ACC112 (cell line): Measurements from ENCODE around the gene TMEM242.

Experiments
- H2AFZ ChIP-seq: fragments of 200-600 bp; sonication (generic); one replicate; pipeline ENCODE4 v1.6.0; 2017; ENCODE audit warnings: antibody characterized with exemption, low read length; ENCODE audit not compliant: unreplicated experiment
- H3K27ac ChIP-seq: fragments of 200-600 bp; sonication (generic); 2 replicates; pipeline ENCODE4 v1.5.1; 2014; ENCODE audit warnings: low read depth, mild to moderate bottlenecking, antibody characterized with exemption, low read length, moderate library complexity
- H3K27me3 ChIP-seq: fragments of 200-600 bp; sonication (generic); 2 replicates; pipeline ENCODE4 v1.6.1; 2014; ENCODE audit warnings: mild to moderate bottlenecking, antibody characterized with exemption, low read length, moderate library complexity, mixed read lengths; ENCODE audit not compliant: insufficient read depth
- H3K36me3 ChIP-seq: fragments of 200-600 bp; sonication (generic); 2 replicates; pipeline ENCODE4 v1.6.1; 2016; ENCODE audit warnings: mild to moderate bottlenecking, antibody characterized with exemption, low read length, moderate library complexity, mixed read lengths; ENCODE audit not compliant: insufficient read depth
- H3K4me1 ChIP-seq: fragments of 200-600 bp; sonication (generic); one replicate; pipeline ENCODE4 v1.6.1; 2016; ENCODE audit warnings: low read length, mixed read lengths; ENCODE audit not compliant: insufficient read depth, unreplicated experiment, control insufficient read depth
- H3K4me3 ChIP-seq: fragments of 200-600 bp; sonication (generic); 2 replicates; pipeline ENCODE4 v1.5.1; 2014; ENCODE audit warnings: mild to moderate bottlenecking, low read depth, low read length
- H3K79me2 ChIP-seq: fragments of 200-600 bp; sonication (generic); one replicate; pipeline ENCODE4 v1.6.0; 2016; ENCODE audit warnings: low read length; ENCODE audit not compliant: control insufficient read depth, unreplicated experiment, insufficient read depth

The TMEM242 gene

DNA sequence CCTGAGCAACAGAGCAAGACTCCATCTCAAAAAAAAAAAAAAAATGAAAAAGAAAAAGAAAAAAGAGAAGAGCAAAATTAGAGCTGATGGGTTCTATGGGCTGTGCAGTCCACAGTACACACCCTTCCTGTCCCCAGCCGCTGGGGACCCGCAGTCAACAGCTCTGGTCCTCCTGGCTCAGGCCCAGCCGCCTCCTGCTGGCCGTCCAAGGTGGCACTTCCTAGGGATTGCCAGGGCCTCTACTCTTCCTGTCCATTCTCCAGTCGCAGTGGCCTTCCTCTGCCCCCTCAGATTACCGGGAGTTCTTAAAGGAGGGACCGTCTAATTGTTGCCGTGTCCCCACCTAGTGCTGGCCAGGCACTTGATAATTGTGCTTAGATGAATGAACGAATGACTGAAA is 41.7 kb downstream of the TMEM242 start:
- no peaks in the 10 kb centered on the region for H3K79me2 ChIP-seq
- no peak overlapping the region for H3K4me3 ChIP-seq
- no peaks in the 10 kb centered on the region for H3K36me3 ChIP-seq
- H2AFZ ChIP-seq, result no peak overlapping the region
- H3K27ac ChIP-seq, result no peak overlapping the region
- no peaks in the 10 kb centered on the region for H3K27me3 ChIP-seq
- no peaks in the 10 kb centered on the region for H3K4me1 ChIP-seq

DNA sequence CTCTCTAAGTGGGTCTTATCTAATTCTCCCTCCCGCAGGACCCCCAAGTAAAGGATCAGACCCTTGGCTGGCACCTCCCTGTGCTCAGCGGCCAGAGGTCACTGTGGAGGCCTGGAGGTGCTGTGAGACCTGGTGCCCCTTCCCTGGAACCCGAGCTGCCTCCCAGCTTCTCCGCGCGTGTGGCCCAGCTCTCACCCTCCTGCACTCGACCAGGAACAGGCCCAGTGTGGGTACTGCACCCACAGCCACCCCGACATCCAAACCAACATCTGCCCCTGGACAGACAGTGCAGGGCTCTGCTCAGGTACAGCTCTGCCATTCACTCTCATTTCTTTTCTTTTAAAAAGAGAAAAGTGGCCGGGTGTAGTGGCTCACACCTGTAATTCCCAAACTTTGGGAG is 42.4 kb downstream of the TMEM242 start:
- Histone ChIP-seq H3K27me3 (no peaks in the 10 kb centered on the region), H3K4me3 (no peak overlapping the region), H3K36me3 (no peaks in the 10 kb centered on the region), H3K4me1 (no peaks in the 10 kb centered on the region), H2AFZ (no peak overlapping the region), H3K79me2 (no peaks in the 10 kb centered on the region), H3K27ac (no peak overlapping the region)

DNA sequence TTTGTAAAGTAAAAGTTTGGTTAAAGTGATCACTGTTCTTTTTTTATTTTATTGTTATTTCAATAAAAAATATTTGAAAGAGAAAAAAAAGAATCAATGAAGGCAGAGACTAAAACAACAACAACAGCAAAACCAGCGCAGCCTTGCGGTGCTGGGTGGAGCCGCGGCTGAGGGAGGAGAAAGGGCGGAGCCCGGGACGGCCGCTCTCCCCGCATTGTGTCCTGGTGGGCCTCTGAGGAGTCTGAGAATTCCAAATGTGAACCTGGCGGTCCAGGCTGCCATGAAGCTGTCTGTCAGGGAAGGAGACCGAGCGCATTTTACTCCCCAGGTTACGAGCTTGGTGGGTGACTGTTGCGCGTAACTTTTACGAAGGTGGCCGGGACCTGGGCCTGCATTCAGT is 43.2 kb downstream of the TMEM242 start:
- Histone ChIP-seq H3K4me3 (no peak overlapping the region), H3K27me3 (no peaks in the 10 kb centered on the region), H2AFZ (no peak overlapping the region), H3K27ac (no peak overlapping the region), H3K79me2 (no peaks in the 10 kb centered on the region), H3K36me3 (no peaks in the 10 kb centered on the region), H3K4me1 (no peaks in the 10 kb centered on the region)

DNA sequence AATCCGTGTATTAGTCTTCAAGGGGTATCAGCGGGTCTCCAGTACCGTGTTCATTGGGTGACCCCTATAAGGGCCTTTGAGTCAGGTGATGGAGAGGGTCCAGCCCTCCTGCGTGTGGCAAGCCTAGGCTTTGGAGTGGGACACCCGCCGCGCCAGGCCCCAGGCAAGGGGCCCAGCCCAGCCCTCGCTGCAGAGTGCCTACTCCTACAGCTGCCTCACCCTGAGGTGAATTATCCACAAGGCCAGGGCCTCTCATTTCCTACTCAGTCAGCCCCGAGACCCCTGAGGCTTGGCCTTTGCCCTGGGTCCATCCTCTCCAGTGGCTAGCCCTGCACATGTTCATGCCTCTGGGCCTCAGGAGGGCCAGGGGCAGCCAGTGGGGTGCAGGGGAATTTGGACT is 45.1 kb downstream of the TMEM242 start:
- Histone ChIP-seq H3K27ac (no peak overlapping the region), H3K4me3 (no peak overlapping the region)

DNA sequence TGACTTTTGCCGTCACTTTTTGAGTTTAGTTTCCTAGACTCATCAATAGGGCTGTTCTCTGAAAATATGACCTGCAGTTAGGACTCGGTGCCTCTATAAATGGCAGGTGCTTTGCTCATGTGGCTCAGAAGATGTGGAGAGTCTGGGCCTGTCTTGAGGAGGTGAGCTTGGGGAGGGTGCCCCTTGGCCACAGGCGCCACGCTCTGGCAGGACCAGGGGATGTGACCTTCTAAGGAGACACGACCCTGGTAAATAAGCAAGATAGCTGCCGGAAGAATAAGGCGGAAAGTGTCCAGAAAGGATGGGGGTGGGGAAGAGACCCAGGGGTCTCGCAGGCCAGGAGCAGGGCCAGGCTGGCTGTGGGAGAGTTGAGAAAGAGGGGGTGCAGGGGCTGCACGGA is 46.6 kb downstream of the TMEM242 start:
- Histone ChIP-seq H3K4me3 (no peak overlapping the region), H2AFZ (no peak overlapping the region), H3K4me1 (no peaks in the 10 kb centered on the region), H3K27ac (no peak overlapping the region), H3K79me2 (no peaks in the 10 kb centered on the region), H3K36me3 (no peaks in the 10 kb centered on the region), H3K27me3 (no peaks in the 10 kb centered on the region)

More for the DNA sequence above, 45.1 kb downstream of the TMEM242 start:
- no peaks in the 10 kb centered on the region for H3K27me3 ChIP-seq
- H2AFZ ChIP-seq, result no peak overlapping the region
- H3K79me2 ChIP-seq, result no peaks in the 10 kb centered on the region
- no peaks in the 10 kb centered on the region for H3K4me1 ChIP-seq
- no peaks in the 10 kb centered on the region for H3K36me3 ChIP-seq

DNA sequence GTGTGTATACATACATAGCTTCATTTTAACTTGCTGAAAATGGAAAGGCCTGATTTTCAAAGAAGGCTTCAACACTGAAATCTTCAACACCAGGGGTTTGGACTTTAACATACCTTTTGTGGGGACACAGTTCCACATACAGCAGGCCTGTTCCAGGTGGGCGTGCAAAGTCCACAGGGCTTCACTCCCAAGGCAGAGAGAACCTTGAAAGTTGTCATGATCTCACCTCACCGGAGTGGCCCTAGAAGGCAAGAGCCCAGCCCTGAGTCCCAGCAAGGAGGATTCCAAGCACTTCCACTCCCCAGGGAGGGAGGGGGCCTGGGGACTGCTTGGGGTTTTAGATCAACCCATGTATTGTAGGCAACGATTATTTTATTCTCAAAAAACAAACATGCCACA is 47.2 kb downstream of the TMEM242 start:
- no peaks in the 10 kb centered on the region for H3K79me2 ChIP-seq
- H3K27me3 ChIP-seq, result no peaks in the 10 kb centered on the region
- no peaks in the 10 kb centered on the region for H3K36me3 ChIP-seq
- no peak overlapping the region for H3K4me3 ChIP-seq
- H3K27ac ChIP-seq, result no peak overlapping the region
- no peak overlapping the region for H2AFZ ChIP-seq
- H3K4me1 ChIP-seq, result no peaks in the 10 kb centered on the region

DNA sequence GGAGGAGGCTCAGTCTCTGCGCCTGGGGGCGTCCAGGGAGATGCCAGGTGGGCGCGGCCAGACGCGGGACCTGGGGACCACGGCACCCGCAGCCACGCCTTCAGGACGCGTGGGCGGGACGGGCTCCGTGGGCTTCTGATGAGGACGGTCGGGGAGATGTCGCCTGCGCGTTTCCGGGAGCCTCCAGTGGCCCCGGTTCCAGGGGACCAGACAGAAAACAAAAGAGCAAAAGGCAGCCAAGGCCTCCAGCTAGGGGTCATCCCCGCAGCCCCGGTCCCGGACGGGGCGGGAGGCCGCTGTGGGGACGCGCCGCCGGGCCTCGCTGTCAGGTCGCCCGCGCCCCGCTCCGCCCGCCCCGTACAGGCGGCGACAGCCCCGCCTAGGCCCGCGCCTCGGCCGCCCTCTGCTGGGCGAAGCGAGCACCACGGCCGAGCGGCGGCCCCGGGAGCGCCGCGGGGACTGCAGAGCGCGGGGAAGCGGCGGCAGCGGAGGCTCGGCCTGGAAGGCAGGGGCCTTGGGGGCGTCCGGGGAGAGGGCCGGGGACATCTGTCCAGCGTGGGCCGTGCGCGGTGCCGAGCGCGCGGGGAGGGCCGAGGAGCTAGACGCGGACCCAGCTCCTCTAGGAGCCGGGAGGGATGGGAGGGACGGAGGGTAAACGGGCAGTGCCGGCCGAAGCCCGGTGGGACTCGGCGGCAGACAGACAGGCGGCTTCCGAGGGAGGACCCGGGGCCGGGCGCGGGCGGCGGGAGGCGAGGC is 48.7 kb downstream of the TMEM242 start:
- H2AFZ ChIP-seq, result peak overlapping the region; percentile 92

DNA sequence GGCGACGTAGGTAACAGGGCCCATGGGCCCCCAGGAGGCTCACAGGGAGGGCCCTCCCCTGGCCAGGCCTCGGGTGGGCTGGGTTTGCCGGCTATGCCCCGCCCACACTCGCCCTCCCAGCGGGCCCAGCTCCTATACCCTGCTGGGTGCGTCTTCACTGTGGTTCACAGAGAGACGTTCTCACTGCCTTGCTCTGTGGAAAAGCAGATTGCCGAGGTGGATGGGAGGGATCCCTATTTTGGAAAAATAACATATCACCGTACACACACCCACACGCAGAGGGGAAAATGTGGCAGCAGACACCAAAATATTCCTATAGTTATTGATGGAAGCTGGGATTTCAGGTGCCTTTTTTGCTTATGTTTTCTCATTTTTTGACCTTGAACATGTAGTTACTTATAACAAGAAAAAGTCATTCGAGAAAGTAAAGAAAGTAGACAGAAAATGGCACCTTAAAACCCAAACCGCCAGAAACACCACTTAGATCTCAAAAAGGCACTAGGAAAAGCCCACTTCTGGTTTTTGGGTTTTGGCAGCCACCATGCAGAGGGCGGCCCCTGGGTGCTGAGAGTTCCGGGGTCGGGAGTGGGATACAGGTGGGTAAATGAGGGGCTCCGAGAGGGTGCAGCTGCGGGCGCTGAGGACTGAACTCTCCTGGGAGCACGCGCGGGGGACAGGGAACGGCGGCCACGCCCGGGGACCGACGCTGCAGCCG is 49.4 kb downstream of the TMEM242 start:
- H3K27me3 ChIP-seq, result no peaks in the 10 kb centered on the region
- H3K27ac ChIP-seq, result no peak overlapping the region
- H3K4me3 ChIP-seq, result peak overlapping the region; percentile 77
- peaks cover 8% of the 10 kb centered on the region for H3K4me1 ChIP-seq
- H3K79me2 ChIP-seq, result no peaks in the 10 kb centered on the region
- H2AFZ ChIP-seq, result peak overlapping the region; percentile 92
- H3K36me3 ChIP-seq, result no peaks in the 10 kb centered on the region

More for the DNA sequence above, 48.7 kb downstream of the TMEM242 start:
- Histone ChIP-seq H3K36me3 (no peaks in the 10 kb centered on the region), H3K4me3 (peak overlapping the region; percentile 77), H3K27ac (0 out of 2 replicates have a peak overlapping the region, but pooled peaks have one; percentile 9), H3K79me2 (no peaks in the 10 kb centered on the region), H3K4me1 (peaks cover under 1% of the 10 kb centered on the region), H3K27me3 (no peaks in the 10 kb centered on the region)

DNA sequence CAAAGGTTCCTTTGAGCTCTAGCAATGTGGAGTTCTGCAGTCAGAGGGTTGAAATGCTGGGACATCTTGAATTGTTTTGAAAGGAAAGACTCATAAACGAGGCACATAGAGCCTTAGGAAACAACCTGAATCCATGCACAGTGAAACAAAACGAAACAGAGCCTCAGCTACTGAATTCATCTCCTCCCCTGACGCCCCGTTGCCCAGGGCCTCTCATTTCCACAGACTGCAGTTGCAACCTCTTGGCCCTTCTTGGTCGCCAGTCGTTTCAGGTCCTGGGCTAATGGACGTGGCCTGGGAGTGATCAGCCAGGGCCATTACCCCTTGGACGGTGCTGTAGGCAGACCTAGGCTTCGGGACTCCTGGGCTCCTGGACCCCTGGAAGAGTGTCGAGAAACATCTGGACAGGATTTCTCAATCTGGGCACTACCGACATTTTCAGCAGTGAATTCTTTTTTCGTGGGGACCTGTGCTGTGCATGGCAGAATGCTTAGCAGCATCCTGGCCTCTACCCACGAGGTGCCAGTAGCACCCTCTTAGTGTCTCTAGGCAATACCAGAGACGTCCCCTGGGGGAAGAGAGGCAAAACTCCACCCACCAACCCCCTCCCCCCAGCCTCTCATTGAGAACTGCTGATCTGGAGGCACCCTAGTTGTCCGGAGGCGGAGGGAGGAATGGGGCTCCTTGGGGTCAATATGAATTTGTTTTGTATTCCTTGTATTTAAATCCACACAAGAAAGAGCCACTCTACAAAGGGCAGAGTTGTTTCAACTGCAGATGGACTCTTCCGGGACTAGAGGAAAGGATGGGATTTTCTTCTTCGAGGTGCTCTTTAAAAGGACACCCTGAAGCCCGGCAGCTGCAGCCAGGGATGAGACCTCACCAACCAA is 50.2 kb downstream of the TMEM242 start:
- H2AFZ ChIP-seq, result no peak overlapping the region
- H3K36me3 ChIP-seq, result no peaks in the 10 kb centered on the region
- H3K4me3 ChIP-seq, result no peak overlapping the region
- no peak overlapping the region for H3K27ac ChIP-seq
- no peaks in the 10 kb centered on the region for H3K27me3 ChIP-seq
- H3K4me1 ChIP-seq, result peaks cover 13% of the 10 kb centered on the region
- no peaks in the 10 kb centered on the region for H3K79me2 ChIP-seq

DNA sequence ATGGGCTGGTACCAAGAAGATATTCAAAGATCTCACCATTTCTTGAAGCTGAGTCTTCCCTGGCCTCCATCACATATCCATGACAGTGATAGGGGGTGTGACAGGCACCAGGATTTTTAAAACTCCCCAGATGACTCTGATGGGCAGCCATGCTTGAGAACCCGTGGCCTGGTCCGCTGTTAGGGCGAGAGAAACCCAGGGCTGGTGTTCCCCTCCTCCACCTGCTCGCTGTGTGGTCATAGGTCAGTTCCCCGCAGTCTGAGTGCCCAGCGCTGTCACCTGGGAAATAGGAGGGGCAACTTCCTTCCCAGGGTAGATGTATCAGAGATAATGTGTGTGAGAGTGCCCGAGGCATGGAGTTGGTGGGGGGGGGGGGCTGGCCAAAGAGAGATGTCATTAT is 50.9 kb downstream of the TMEM242 start:
- Histone ChIP-seq H3K4me3 (no peak overlapping the region), H3K27me3 (no peaks in the 10 kb centered on the region), H3K4me1 (peaks cover 13% of the 10 kb centered on the region), H3K36me3 (no peaks in the 10 kb centered on the region), H3K79me2 (no peaks in the 10 kb centered on the region), H3K27ac (no peak overlapping the region), H2AFZ (no peak overlapping the region)
